GM19099 (cell line): Measurements from ENCODE around the gene SARNP.

ENCODE experiments used
- POLR2A ChIP-seq: IDR thresholded peaks from 3 replicates; pipeline ENCODE4 v1.6.1; 2011; ENCODE audit warnings: low read depth; ENCODE audit not compliant: insufficient read length; ENCODE audit errors: extremely low read depth

Gene SARNP

GRCh38 chr12:55767156-55767555 is 50.4 kb downstream of the SARNP start:
- TF ChIP-seq POLR2A = no peak

- no peak for TF ChIP-seq POLR2A
These were observed 51.7 kb downstream of the SARNP start for GRCh38 chr12:55765736-55766290.

GRCh38 chr12:55762646-55763045 is 54.9 kb downstream of the SARNP start:
- no peak for TF ChIP-seq POLR2A

GRCh38 chr12:55760663-55761062 is 56.9 kb downstream of the SARNP start:
- TF ChIP-seq POLR2A = no peak

- TF ChIP-seq POLR2A = no peak
These were observed 59.8 kb downstream of the SARNP start for GRCh38 chr12:55757701-55758100.

GRCh38 chr12:55755246-55755645 is 62.3 kb downstream of the SARNP start:
- no peak for TF ChIP-seq POLR2A

GRCh38 chr12:55748230-55748993 is 69.1 kb downstream of the SARNP start:
- no peak for TF ChIP-seq POLR2A

- no peak for TF ChIP-seq POLR2A
These were observed 70.7 kb downstream of the SARNP start for GRCh38 chr12:55746913-55747231.

- TF ChIP-seq POLR2A = no peak
These were observed 71.2 kb downstream of the SARNP start for GRCh38 chr12:55746174-55746912.

GRCh38 chr12:55745361-55746173 is 72.0 kb downstream of the SARNP start:
- no peak for TF ChIP-seq POLR2A

GRCh38 chr12:55744340-55745030 is 73.0 kb downstream of the SARNP start:
- no peak for TF ChIP-seq POLR2A

GRCh38 chr12:55743406-55744339 is 73.9 kb downstream of the SARNP start:
- TF ChIP-seq POLR2A = peak; percentile 35

- TF ChIP-seq POLR2A = no peak
These were observed 74.7 kb downstream of the SARNP start, which contains the start of gene GDF11 for GRCh38 chr12:55742719-55743405. GDF11 (plus strand) TSS chr12:55743122; CDS start chr12:55743317, 195 bp downstream.

- no peak for TF ChIP-seq POLR2A
These were observed 75.4 kb downstream of the SARNP start for GRCh38 chr12:55741931-55742680.
